GM18502 (cell line): ENCODE results near the gene EPHA3.
"Not testable (repeated sequence)": the region's sequence is repeated elsewhere in the genome, so short reads cannot be mapped to it uniquely, and the experiment has no call there.

Source experiments
- ATAC-seq: cut with Tn5 transposase; IDR thresholded peaks from one replicate; pipeline ENCODE4 v1.9.1; 2021; ENCODE audit warnings: mild to moderate bottlenecking; ENCODE audit not compliant: unreplicated experiment, poor library complexity

EPHA3 gene

GRCh38 chr3:89344076-89344475 lies 236.7 kb downstream of the EPHA3 start:
- ATAC-seq, result no peak

GRCh38 chr3:89350935-89351334 lies 243.5 kb downstream of the EPHA3 start:
- ATAC-seq, result not testable (repeated sequence)

- no peak for ATAC-seq
Measured at GRCh38 chr3:89353465-89353864, 246.0 kb downstream of the EPHA3 start.

- ATAC-seq, result no peak
Measured at GRCh38 chr3:89358281-89358680, 250.9 kb downstream of the EPHA3 start.

- no peak for ATAC-seq
Measured at GRCh38 chr3:89360156-89360555, 252.7 kb downstream of the EPHA3 start.

- no peak for ATAC-seq
Measured at GRCh38 chr3:89362496-89362895, 255.1 kb downstream of the EPHA3 start.

- no peak for ATAC-seq
Measured at GRCh38 chr3:89363171-89363570, 255.8 kb downstream of the EPHA3 start.

GRCh38 chr3:89364314-89364713 lies 256.9 kb downstream of the EPHA3 start:
- no peak for ATAC-seq

- ATAC-seq, result no peak
Measured at GRCh38 chr3:89367166-89367565, 259.7 kb downstream of the EPHA3 start.

- ATAC-seq, result no peak
Measured at GRCh38 chr3:89368846-89369245, 261.4 kb downstream of the EPHA3 start.

- ATAC-seq, result no peak
Measured at GRCh38 chr3:89372456-89372855, 265.0 kb downstream of the EPHA3 start.

GRCh38 chr3:89373434-89373833 lies 266.0 kb downstream of the EPHA3 start:
- no peak for ATAC-seq

GRCh38 chr3:89375451-89375850 lies 268.0 kb downstream of the EPHA3 start:
- ATAC-seq, result no peak

GRCh38 chr3:89380016-89380415 lies 272.6 kb downstream of the EPHA3 start:
- no peak for ATAC-seq

- ATAC-seq, result no peak
Measured at GRCh38 chr3:89392991-89393390, 285.6 kb downstream of the EPHA3 start.

- ATAC-seq, result no peak
Measured at GRCh38 chr3:89395456-89395855, 288.0 kb downstream of the EPHA3 start.

- no peak for ATAC-seq
Measured at GRCh38 chr3:89395996-89396395, 288.6 kb downstream of the EPHA3 start.

- no peak for ATAC-seq
Measured at GRCh38 chr3:89402051-89402450, 294.6 kb downstream of the EPHA3 start.

GRCh38 chr3:89405176-89405575 lies 297.8 kb downstream of the EPHA3 start:
- no peak for ATAC-seq

- no peak for ATAC-seq
Measured at GRCh38 chr3:89405593-89405992, 298.2 kb downstream of the EPHA3 start.

GRCh38 chr3:89411201-89411600 lies 303.8 kb downstream of the EPHA3 start:
- no peak for ATAC-seq

GRCh38 chr3:89414270-89414669 lies 306.8 kb downstream of the EPHA3 start:
- ATAC-seq, result no peak

GRCh38 chr3:89419647-89420241 lies 312.3 kb downstream of the EPHA3 start:
- no peak for ATAC-seq
